ENCODE data around the gene RGS7. TPM values are rescaled to one million over a fixed set of nuclear protein-coding genes. Genes with fewer than 3 reads are reported as not detected.

Gene RGS7
- total RNA-seq, 2 donors from 2014 or later = 0.26 to 0.99 TPM

DNA sequence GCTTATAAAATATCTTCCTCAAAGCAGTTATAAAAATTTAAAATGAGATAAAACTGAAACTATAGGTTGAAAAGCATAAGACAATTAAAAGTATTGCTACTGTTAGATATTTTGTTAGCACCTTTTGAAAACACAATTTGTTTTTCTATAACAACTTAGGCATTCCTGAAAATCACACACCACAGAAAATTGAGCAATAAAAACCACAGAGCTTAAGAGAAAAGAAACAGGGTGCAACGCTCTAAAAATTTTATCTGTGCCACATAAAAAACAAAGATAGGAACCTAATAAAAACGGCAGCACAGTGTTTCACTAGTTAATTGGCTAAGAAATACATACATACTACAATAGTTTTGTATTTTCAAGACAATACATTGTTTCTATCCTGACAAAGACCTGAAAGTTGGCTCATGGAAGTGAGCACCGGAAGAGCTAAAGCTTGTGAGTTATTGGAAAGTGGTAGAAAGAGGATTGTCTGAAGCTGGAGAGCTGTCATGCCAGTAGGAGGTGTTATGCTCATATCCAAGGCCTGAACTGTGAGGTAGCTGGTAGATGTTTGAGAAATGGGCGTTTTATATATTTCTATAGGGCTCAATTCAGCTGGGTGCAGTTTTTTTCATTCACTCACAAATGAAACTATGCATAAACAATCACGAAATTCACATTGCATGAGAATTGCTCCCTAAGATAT, 45.8 kb downstream of the RGS7 start:
- intact Hi-C loops (cut with DNase I) = no loop called here
- ATAC-seq = no peak
- TF ChIP-seq CTCF (IDR thresholded peaks at IDR 0.05) = no peak
- TF ChIP-seq POLR2A (IDR thresholded peaks at IDR 0.05) = no peak
- H3K27me3 ChIP-seq = no peaks in the 10 kb centered on the region
- no peak for DNase-seq
- no peaks in the 10 kb centered on the region for H3K36me3 ChIP-seq (replicated peaks in 1 of 2; ENCODE audit: insufficient read depth in 1 of 2, low read depth in 2 of 2)
- no peaks in the 10 kb centered on the region for H3K4me1 ChIP-seq
- no peaks in the 10 kb centered on the region for H3K9me3 ChIP-seq
- 44 to 47% methylated on average over 5 of the region's 5 CpGs for WGBS, 2 donors
- no peak overlapping the region for H3K27ac ChIP-seq
- no peak overlapping the region for H3K4me3 ChIP-seq

DNA sequence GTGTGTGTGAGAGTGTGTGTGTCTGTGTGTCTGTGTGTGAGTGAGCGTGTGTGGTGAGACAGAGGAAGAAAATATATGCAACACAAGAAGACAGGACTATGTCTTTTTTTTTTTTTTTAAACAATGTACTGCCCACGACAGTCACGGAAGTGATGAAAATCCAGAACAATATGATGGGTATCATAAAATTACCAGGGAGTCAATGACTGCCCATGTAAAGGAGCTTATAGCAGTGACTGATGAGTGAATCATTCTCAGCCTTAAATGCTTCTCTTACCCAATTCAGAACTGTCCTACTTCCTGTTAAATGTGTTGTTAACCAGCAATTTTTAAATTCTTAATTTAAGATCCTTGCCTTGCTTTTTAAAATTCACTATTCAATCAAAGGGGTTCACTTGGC, 46.6 kb downstream of the RGS7 start:
- 82 to 88% methylated on average over 3 of the region's 3 CpGs for WGBS, 2 donors
- DNase-seq = no peak
- Histone ChIP-seq H3K9me3 (no peaks in the 10 kb centered on the region), H3K4me3 (no peak overlapping the region), H3K4me1 (no peaks in the 10 kb centered on the region), H3K27ac (no peak overlapping the region), H3K27me3 (no peaks in the 10 kb centered on the region), H3K36me3 (replicated peaks in 1 of 2; ENCODE audit: insufficient read depth in 1 of 2, low read depth in 2 of 2) (no peaks in the 10 kb centered on the region)
- intact Hi-C loops (cut with DNase I) = no loop called here
- TF ChIP-seq POLR2A (IDR thresholded peaks at IDR 0.05) (no peak), CTCF (IDR thresholded peaks at IDR 0.05) (no peak)
- ATAC-seq = no peak

GRCh38 chr1:241309651-241310050, 47.4 kb downstream of the RGS7 start:
- 63 to 70% methylated on average over 4 of the region's 4 CpGs for WGBS, 2 donors
- TF ChIP-seq CTCF (IDR thresholded peaks at IDR 0.05) = no peak

DNA sequence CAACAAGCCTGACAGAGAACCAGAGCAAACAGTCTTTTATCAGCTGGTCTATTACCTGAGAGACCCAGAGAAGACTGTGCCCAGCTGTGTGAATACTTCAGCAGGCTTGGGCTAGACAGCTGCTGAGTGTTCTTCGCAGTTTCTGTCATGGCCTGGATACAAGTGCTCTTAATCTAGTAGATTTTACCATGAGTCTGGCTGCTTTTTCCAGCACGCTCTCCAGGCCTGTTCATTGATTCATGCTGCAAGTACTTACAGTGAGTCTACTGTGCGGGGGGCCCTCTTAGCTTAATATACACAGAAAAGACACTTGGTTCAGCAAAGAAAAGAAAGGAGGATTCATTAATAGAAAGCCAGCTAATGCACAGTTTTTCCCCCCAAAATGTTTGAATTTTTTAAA, 48.5 kb downstream of the RGS7 start:
- DNase-seq (no peak), ATAC-seq (no peak)
- no peak for TF ChIP-seq POLR2A (IDR thresholded peaks at IDR 0.05)
- no peak for TF ChIP-seq CTCF (IDR thresholded peaks at IDR 0.05)
- no peaks in the 10 kb centered on the region for H3K4me1 ChIP-seq
- H3K4me3 ChIP-seq = no peak overlapping the region
- peaks cover 0 to 4% (median 0%) of the 10 kb centered on the region in 3 donors for H3K9me3 ChIP-seq
- no peaks in the 10 kb centered on the region for H3K36me3 ChIP-seq (replicated peaks in 1 of 2; ENCODE audit: insufficient read depth in 1 of 2, low read depth in 2 of 2)
- no peak overlapping the region for H3K27ac ChIP-seq
- WGBS, 2 donors = 64 to 73% methylated on average over 3 of the region's 3 CpGs
- H3K27me3 ChIP-seq = no peaks in the 10 kb centered on the region
- intact Hi-C loops (cut with DNase I) = no loop called here

More at GRCh38 chr1:241309651-241310050, 47.4 kb downstream of the RGS7 start:
- Histone ChIP-seq H3K27ac (no peak overlapping the region), H3K9me3 (no peaks in the 10 kb centered on the region), H3K36me3 (replicated peaks in 1 of 2; ENCODE audit: insufficient read depth in 1 of 2, low read depth in 2 of 2) (no peaks in the 10 kb centered on the region), H3K4me1 (no peaks in the 10 kb centered on the region), H3K4me3 (no peak overlapping the region), H3K27me3 (no peaks in the 10 kb centered on the region)
- DNase-seq (no peak), ATAC-seq (no peak)
- intact Hi-C loops (cut with DNase I) = no loop called here

GRCh38 chr1:241308011-241308410, 49.0 kb downstream of the RGS7 start:
- Histone ChIP-seq H3K27ac (no peak overlapping the region), H3K27me3 (no peaks in the 10 kb centered on the region), H3K9me3 (peaks cover 0 to 4% (median 0%) of the 10 kb centered on the region in 3 donors), H3K4me3 (no peak overlapping the region), H3K4me1 (no peaks in the 10 kb centered on the region), H3K36me3 (replicated peaks in 1 of 2; ENCODE audit: insufficient read depth in 1 of 2, low read depth in 2 of 2) (no peaks in the 10 kb centered on the region)
- no peak for ATAC-seq
- no peak for DNase-seq
- TF ChIP-seq POLR2A (IDR thresholded peaks at IDR 0.05) = no peak
- no peak for TF ChIP-seq CTCF (IDR thresholded peaks at IDR 0.05)
- intact Hi-C loops (cut with DNase I) = no loop called here
- 52 to 61% methylated on average over 3 of the region's 3 CpGs for WGBS, 2 donors

Measured in body of pancreas (tissue), 4 donors.